H9 (cell line): ENCODE results near the gene ABCG1. TPM values are rescaled to one million over a fixed set of nuclear protein-coding genes. Genes with fewer than 3 reads are reported as not detected.

Experiments
- DNase-seq: peaks from one replicate; pipeline ENCODE4 v3.0.0-alpha.2; 2017
- H2AFZ ChIP-seq: one replicate; pipeline ENCODE4 v1.6.1; 2013; ENCODE audit warnings: mild to moderate bottlenecking, low read length, control low read depth, moderate library complexity
- H2AK5ac ChIP-seq: 2 replicates; pipeline ENCODE4 v1.6.1; 2013; ENCODE audit warnings: low read length, control low read depth, mixed read lengths; ENCODE audit not compliant: insufficient read length
- H2BK120ac ChIP-seq: one replicate; pipeline ENCODE4 v1.6.1; 2013; ENCODE audit warnings: low read depth, mild to moderate bottlenecking, low read length, control low read depth, inconsistent platforms; ENCODE audit not compliant: poor library complexity, severe bottlenecking
- H2BK12ac ChIP-seq: 2 replicates; pipeline ENCODE4 v1.6.1; 2013; ENCODE audit warnings: low read length, control low read depth, mixed read lengths, low read depth; ENCODE audit not compliant: insufficient read length
- H2BK15ac ChIP-seq: 2 replicates; pipeline ENCODE4 v1.6.1; 2013; ENCODE audit warnings: low read depth, low read length, control low read depth
- H2BK20ac ChIP-seq: one replicate; pipeline ENCODE4 v1.6.1; 2013; ENCODE audit warnings: low read depth, mild to moderate bottlenecking, low read length, control low read depth, inconsistent platforms; ENCODE audit not compliant: poor library complexity, severe bottlenecking
- H2BK5ac ChIP-seq: 2 replicates; pipeline ENCODE4 v1.6.1; 2013; ENCODE audit warnings: low read length, control low read depth, mixed read lengths; ENCODE audit not compliant: insufficient read length
- H3K14ac ChIP-seq: 2 replicates; pipeline ENCODE4 v1.6.1; 2013; ENCODE audit warnings: low read length, control low read depth; ENCODE audit not compliant: insufficient read depth
- H3K18ac ChIP-seq: 2 replicates; pipeline ENCODE4 v1.6.1; 2013; ENCODE audit warnings: low read depth, mild to moderate bottlenecking, mixed read lengths, low read length, control low read depth; ENCODE audit not compliant: insufficient read length
- H3K23ac ChIP-seq: 2 replicates; pipeline ENCODE4 v1.6.1; 2013; ENCODE audit warnings: low read length, control low read depth, mixed read lengths, low read depth; ENCODE audit not compliant: insufficient read length
- H3K23me2 ChIP-seq: 2 replicates; pipeline ENCODE4 v1.6.1; 2013; ENCODE audit warnings: low read depth, mild to moderate bottlenecking, mixed read lengths, low read length, control low read depth; ENCODE audit not compliant: insufficient read length, poor library complexity, severe bottlenecking
- H3K27ac ChIP-seq: 2 replicates; pipeline ENCODE4 v1.5.1; 2013; ENCODE audit warnings: low read length, control low read depth, mixed read lengths, low read depth; ENCODE audit not compliant: insufficient read length
- H3K27me3 ChIP-seq: 2 replicates; pipeline ENCODE4 v1.6.1; 2013; ENCODE audit warnings: low read length, control low read depth, inconsistent platforms; ENCODE audit not compliant: insufficient read depth
- H3K4ac ChIP-seq: 2 replicates; pipeline ENCODE4 v1.6.1; 2013; ENCODE audit warnings: low read depth, mild to moderate bottlenecking, control low read depth, inconsistent platforms, low read length, moderate library complexity
- H3K4me1 ChIP-seq: 2 replicates; pipeline ENCODE4 v1.6.1; 2013; ENCODE audit warnings: low read length, control low read depth, inconsistent platforms; ENCODE audit not compliant: insufficient read depth
- H3K4me2 ChIP-seq: 2 replicates; pipeline ENCODE4 v1.6.1; 2013; ENCODE audit warnings: low read length, control low read depth, mixed read lengths; ENCODE audit not compliant: insufficient read length, insufficient read depth
- H3K56ac ChIP-seq: 2 replicates; pipeline ENCODE4 v1.6.1; 2013; ENCODE audit warnings: low read depth, mild to moderate bottlenecking, mixed read lengths, low read length, control low read depth; ENCODE audit not compliant: insufficient read length
- H3K79me1 ChIP-seq: 2 replicates; pipeline ENCODE4 v1.6.1; 2013; ENCODE audit warnings: low read depth, mild to moderate bottlenecking, moderate library complexity, low read length, control low read depth, inconsistent platforms; ENCODE audit not compliant: insufficient read depth, poor library complexity, severe bottlenecking
- H3K79me2 ChIP-seq: 2 replicates; pipeline ENCODE4 v1.6.1; 2013; ENCODE audit warnings: low read length, control low read depth, inconsistent platforms; ENCODE audit not compliant: insufficient read depth
- H3K9ac ChIP-seq: 2 replicates; pipeline ENCODE4 v1.6.1; 2013; ENCODE audit warnings: low read length, control low read depth, mixed read lengths; ENCODE audit not compliant: insufficient read length; ENCODE audit errors: extremely low read depth
- H3K9me3 ChIP-seq: one replicate; pipeline ENCODE4 v1.6.1; 2013; ENCODE audit warnings: low read depth, low read length, inconsistent platforms; ENCODE audit not compliant: control insufficient read depth
- H3T11ph ChIP-seq: one replicate; pipeline ENCODE4 v1.6.1; 2013; ENCODE audit warnings: mild to moderate bottlenecking, low read length, control low read depth, inconsistent platforms
- H4K20me1 ChIP-seq: one replicate; pipeline ENCODE4 v1.6.1; 2013; ENCODE audit not compliant: control insufficient read depth, insufficient read length, insufficient read depth
- H4K5ac ChIP-seq: 2 replicates; pipeline ENCODE4 v1.6.1; 2013; ENCODE audit warnings: low read depth, mild to moderate bottlenecking, mixed read lengths, low read length, control low read depth; ENCODE audit not compliant: insufficient read length
- H4K8ac ChIP-seq: replicated peaks from 2 replicates; pipeline ENCODE4 v1.6.1; 2013; ENCODE audit warnings: low read length, control low read depth, mixed read lengths, low read depth; ENCODE audit not compliant: insufficient read length
- H4K91ac ChIP-seq: 2 replicates; pipeline ENCODE4 v1.6.1; 2013; ENCODE audit warnings: low read depth, mild to moderate bottlenecking, moderate library complexity, mixed read lengths, low read length, control low read depth; ENCODE audit not compliant: insufficient read length
- H3K27ac Mint-ChIP-seq, 3 experiments: 2 replicates in 2 of 3; 3 replicates in 1 of 3; pipeline ENCODE4 v1.8.0; 2020 to 2021; ENCODE audit warnings: mixed read lengths in 3 of 3, mild to moderate bottlenecking in 1 of 3, moderate library complexity in 1 of 3
- H3K27me3 Mint-ChIP-seq: 2 replicates; pipeline ENCODE4 v1.8.0; 2021; ENCODE audit warnings: low read depth, mild to moderate bottlenecking, moderate library complexity, mixed read lengths
- H3K36me3 Mint-ChIP-seq, 3 experiments: 2 replicates in 2 of 3; 3 replicates in 1 of 3; pipeline ENCODE4 v1.8.0; 2020 to 2021; ENCODE audit warnings: low read depth in 3 of 3, mixed read lengths in 3 of 3; ENCODE audit not compliant: insufficient read depth in 1 of 3
- H3K4me1 Mint-ChIP-seq, 2 experiments: 2 replicates each; pipeline ENCODE4 v1.8.0; 2020; ENCODE audit warnings: mixed read lengths in 2 of 2
- H3K4me3 Mint-ChIP-seq, 2 experiments: 2 replicates in 1 of 2; 3 replicates in 1 of 2; pipeline ENCODE4 v1.8.0; 2020 to 2021; ENCODE audit warnings: mild to moderate bottlenecking in 2 of 2, mixed read lengths in 2 of 2, moderate library complexity in 1 of 2
- H3K9me3 Mint-ChIP-seq, 2 experiments: 2 replicates in 1 of 2; 3 replicates in 1 of 2; pipeline ENCODE4 v1.8.0; 2020; ENCODE audit warnings: mild to moderate bottlenecking in 2 of 2, mixed read lengths in 2 of 2, moderate library complexity in 1 of 2
- CTCF ChIP-seq: fragments of 200-600 bp; sonication (generic); conservative IDR thresholded peaks from 3 replicates; pipeline ENCODE4 v1.8.0; 2021; ENCODE audit warnings: antibody characterized with exemption, mild to moderate bottlenecking
- WGBS: extraction: QIAGEN DNeasy Blood & Tissue Kit; methylation state at CpG from one replicate; pipeline ENCODE4 v1.1.7; 2013; ENCODE audit warnings: missing lambda C conversion rate, low lambda C conversion rate, mixed read lengths; ENCODE audit not compliant: insufficient read length; ENCODE audit errors: extremely low coverage; 5-methylcytosine and 5-hydroxymethylcytosine counted together
- total RNA-seq: library from RNA; stranded (reverse); gene quantifications from 2 replicates; pipeline ENCODE4 v1.2.1, GENCODE V29; 2021

The ABCG1 gene
- total RNA-seq, 1 experiment from 2014 or later = 0.83 TPM

- Histone ChIP-seq H3K18ac (no peak overlapping the region), H3T11ph (no peak overlapping the region), H2AFZ (no peak overlapping the region), H3K4ac (no peak overlapping the region), H2BK20ac (no peak overlapping the region), H3K14ac (no peak overlapping the region), H3K23me2 (no peaks in the 10 kb centered on the region), H4K5ac (no peak overlapping the region), H3K27me3 (no peaks in the 10 kb centered on the region), H3K9me3 (no peaks in the 10 kb centered on the region), H4K8ac (no peak overlapping the region), H4K91ac (no peak overlapping the region), H3K23ac (no peak overlapping the region), H2BK12ac (no peak overlapping the region), H2BK120ac (no peak overlapping the region), H4K20me1 (no peaks in the 10 kb centered on the region), H3K56ac (no peak overlapping the region), H3K79me1 (no peaks in the 10 kb centered on the region), H3K27ac (no peak overlapping the region), H3K4me1 (peaks cover 1% of the 10 kb centered on the region; the same call in 1 of the 2 replicates), H2AK5ac (no peak overlapping the region), H3K9ac (no peak overlapping the region), H3K4me2 (no peak overlapping the region), H3K79me2 (no peaks in the 10 kb centered on the region), H2BK15ac (no peak overlapping the region), H2BK5ac (no peak overlapping the region)
- Mint-ChIP-seq H3K27me3 (no peaks in the 10 kb centered on the region; the same call in 1 of the 2 replicates), H3K4me1 (peaks cover 13 to 16% of the 10 kb centered on the region in 2 experiments), H3K9me3 (peaks cover 2 to 4% of the 10 kb centered on the region in 2 experiments; a peak in 2 of 5 replicates), H3K4me3 (no peak overlapping the region), H3K27ac (no peak overlapping the region; a peak in 1 of 7 replicates), H3K36me3 (no peaks in the 10 kb centered on the region; a peak in 1 of 7 replicates)
- WGBS = no CpG with 5 or more reads among the region's 15 CpGs
- no peak for DNase-seq
- no peak for TF ChIP-seq CTCF
Measured at GRCh38 chr21:42341776-42342542, 123.0 kb downstream of the ABCG1 start.
